HepG2 (cell line): Measurements from ENCODE around the gene OR2M5.

Experiments
- NFATC3 ChIP-seq: sonication (generic); formaldehyde crosslinking; IDR thresholded peaks from 2 replicates; pipeline ENCODE4 v1.5.1; 2020; ENCODE audit warnings: mild to moderate bottlenecking, missing genetic modification reagents
- TARDBP ChIP-seq: sonication (generic); formaldehyde crosslinking; IDR thresholded peaks from 2 replicates; pipeline ENCODE4 v1.8.0; 2022; ENCODE audit warnings: mild to moderate bottlenecking, missing genetic modification reagents
- ZNF558 ChIP-seq: sonication (generic); formaldehyde crosslinking; IDR thresholded peaks from 2 replicates; pipeline ENCODE4 v1.9.0; 2022; ENCODE audit warnings: mild to moderate bottlenecking, missing genetic modification reagents, borderline replicate concordance

DNA sequence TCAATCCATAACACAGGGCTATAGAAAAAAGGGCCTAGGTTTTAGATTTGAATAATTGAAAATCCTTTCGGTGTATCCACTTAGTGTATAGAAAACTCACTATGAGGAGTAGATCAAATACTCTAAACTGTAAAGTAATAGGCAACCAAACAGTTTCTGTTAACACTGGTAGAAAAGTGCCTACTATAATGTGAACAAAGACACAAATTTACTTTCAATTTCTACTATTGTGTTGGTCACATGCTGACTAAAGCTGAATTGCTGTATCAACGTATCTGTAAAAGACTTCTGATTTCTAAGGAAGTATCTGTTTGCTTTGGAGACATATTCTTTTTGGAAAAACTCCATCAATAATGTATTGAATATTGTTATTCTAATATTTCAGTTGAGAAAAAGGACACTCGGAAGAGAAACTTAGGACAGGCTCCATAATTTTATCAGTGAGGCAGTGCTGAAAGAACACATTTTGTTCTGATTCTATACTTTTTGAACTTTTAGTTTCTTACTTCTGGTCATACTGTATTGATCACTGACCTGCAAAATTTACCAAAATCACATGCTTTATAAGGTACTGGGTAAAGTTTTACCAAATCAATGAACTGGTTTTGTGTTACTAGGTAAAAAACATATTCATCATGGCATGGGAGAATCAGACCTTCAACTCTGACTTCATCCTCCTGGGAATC is at the start of gene OR2M5:
- TF ChIP-seq ZNF558 (CRISPR knock-in tag) (no peak), TARDBP (no peak), NFATC3 (no peak)
